Measurements from ENCODE around the gene TUBB2A.
"Not testable (repeated sequence)": the region's sequence is repeated elsewhere in the genome, so short reads cannot be mapped to it uniquely, and the experiment has no call there.

The TUBB2A gene

DNA sequence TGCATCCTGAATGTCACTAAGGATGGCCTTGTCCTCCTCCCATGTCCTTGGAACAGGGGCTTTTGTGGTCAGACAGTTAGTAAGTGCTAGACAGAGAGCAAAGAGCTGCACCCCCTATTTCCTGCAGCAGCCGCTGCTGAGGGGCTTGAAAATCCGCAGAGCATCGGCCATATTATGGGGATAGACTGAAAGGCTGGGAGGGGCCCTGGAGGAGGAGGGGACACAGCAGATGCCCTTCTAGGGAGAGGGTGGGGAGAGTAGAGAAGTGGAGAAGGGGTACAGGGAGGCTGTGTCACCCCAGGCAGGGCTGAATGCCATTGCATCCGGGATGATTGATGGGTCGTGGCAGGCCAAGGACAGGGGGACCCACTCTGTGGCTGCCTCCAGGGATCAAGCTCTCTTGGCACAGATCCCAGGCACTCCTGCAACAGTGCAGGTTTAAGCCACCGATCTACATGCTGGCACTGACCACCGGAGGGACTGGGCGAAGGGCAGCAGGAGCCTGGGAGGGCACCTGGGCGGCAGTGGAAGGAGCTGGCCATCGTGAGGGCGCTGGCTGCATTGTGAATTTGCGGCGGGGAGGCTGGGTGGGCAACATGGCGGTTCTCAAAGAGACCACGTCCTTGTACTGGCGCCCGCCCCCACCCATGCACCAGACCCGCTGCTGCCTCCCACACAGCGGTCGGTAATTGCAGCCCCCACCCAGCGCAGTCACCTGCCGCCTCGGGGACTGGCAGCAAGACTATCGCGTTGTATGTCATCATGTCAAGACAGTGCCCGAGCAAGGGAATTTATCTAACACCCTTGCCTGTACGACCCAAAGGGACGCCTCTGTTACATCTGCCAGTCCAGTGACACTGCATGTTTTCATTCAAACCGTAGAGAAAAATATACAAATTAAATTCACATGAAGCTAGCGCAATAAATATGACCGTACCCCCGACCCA is 887 bp downstream of the TUBB2A start:
- DNase-seq (ENCODE audit: low read depth in 3 of 3) = not testable (repeated sequence)

- not testable (repeated sequence) for DNase-seq (ENCODE audit: low read depth in 3 of 3)
Observed at GRCh38 chr6:3155416-3155815, 1.9 kb downstream of the TUBB2A start.

GRCh38 chr6:3152689-3153088 is 4.7 kb downstream of the TUBB2A start:
- no peak for DNase-seq (ENCODE audit: low read depth in 3 of 3)

DNA sequence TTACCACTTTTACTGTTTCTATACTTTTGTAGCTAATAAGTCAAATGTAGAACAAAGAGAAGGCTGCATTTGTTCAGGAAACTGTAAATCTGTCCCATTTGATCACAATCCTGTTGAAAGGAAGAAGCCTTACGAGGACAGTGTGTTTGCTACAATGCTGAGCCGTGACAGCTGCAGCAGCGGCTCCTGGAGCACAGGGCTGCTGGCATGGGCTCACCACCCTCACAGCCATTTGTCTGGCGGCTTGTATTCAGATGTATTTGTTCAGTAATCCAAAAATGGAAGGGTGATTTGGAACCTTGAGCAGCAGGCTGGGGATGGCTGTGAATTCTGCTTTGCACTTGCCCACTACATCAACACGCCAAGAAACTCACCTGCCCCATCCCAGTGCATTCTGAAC is 5.7 kb downstream of the TUBB2A start:
- no peak for DNase-seq (ENCODE audit: low read depth in 3 of 3)

DNA sequence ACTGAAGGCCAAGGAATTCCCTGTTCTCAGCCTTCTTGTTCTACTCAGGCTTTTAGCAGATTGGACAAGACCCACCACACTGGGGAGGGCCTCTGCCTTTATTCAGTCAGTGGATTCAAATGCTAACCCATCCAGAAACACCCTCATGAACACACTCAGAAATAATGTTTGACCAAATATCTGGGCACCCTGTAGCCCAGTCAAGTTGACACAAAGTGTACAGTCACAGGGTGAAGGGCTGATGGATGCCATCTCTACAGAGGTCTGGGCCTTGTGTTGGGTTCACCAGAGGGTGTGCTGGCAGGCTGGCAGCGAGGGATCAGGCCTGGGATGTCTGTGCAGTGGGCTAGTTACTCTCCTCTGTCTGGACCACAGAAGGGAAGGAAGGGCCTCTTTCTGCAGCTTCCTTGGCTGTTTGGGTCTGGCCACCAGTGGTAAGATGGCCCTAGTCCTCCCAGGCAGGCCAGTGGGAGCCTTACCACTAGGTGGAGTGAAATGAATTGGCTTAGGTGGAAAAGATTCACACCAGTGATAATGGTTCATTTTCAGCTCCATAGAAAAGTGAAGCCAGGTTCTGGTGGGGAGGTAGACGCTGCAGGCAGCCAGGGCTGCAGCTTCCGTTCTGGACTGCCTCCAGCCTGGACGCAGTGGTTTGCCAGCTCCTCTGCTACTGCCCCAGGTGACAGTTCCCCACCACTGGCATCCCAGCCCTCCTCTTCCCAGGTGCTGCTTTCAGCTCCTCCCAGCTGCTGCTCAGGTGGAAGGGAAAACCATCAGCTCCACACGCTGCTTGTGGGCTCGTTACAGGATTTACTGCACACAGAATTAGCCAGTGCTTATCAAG is 9.2 kb downstream of the TUBB2A start:
- DNase-seq (ENCODE audit: low read depth in 3 of 3) = no peak

- DNase-seq (ENCODE audit: low read depth in 3 of 3) = no peak
Observed at GRCh38 chr6:3144571-3144970, 12.8 kb downstream of the TUBB2A start.

DNA sequence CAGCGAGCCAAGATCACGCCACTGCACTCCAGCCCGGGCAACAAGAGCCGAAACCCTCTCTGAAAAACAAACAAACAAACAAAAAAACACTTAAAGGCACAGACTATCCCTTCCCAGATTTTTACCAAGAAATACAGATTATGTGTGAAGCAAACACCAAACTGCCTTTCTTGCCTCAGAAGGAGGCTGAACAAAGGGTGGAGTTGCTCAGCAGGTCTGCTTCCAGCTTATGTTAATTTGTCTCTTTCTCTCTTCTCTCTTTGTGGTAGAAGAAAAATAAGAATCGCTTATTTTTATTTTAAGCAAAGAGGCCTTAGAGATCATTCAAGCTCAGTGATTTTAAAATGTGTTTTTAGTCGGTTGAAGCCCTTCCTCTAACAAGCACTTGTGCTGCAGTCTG is 14.2 kb downstream of the TUBB2A start:
- no peak for DNase-seq (ENCODE audit: low read depth in 3 of 3)

DNA sequence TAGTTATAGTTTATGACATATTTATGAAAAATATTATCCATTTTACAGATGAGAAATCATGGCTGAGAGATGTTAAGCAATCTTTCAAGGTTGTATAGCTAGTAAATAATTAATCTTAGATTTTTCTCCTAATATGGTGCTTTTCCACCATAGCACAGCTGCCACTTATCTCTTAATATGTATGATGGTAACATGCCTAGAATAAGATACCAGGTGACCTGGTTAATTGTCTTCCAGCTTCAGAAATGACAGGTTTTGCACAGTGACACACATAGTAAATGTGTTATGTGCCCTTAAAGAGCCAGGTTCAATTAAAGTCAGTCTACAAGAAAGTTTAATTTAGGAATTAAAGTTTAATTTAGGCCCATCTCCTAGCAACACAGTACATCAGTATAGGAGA is 14.8 kb downstream of the TUBB2A start:
- DNase-seq (ENCODE audit: low read depth in 3 of 3) = no peak

- DNase-seq (ENCODE audit: low read depth in 3 of 3) = no peak
Observed at GRCh38 chr6:3140201-3140600, 17.1 kb downstream of the TUBB2A start.

GRCh38 chr6:3139090-3139903 is 18.0 kb downstream of the TUBB2A start:
- no peak for DNase-seq (ENCODE audit: low read depth in 3 of 3)

GRCh38 chr6:3138341-3138740 is 19.0 kb downstream of the TUBB2A start:
- DNase-seq (ENCODE audit: low read depth in 3 of 3) = no peak

- not testable (repeated sequence) for DNase-seq (ENCODE audit: low read depth in 3 of 3)
Observed at GRCh38 chr6:3137873-3138272, 19.5 kb downstream of the TUBB2A start.

GRCh38 chr6:3137057-3137777 is 20.1 kb downstream of the TUBB2A start:
- no peak for DNase-seq (ENCODE audit: low read depth in 3 of 3)

DNA sequence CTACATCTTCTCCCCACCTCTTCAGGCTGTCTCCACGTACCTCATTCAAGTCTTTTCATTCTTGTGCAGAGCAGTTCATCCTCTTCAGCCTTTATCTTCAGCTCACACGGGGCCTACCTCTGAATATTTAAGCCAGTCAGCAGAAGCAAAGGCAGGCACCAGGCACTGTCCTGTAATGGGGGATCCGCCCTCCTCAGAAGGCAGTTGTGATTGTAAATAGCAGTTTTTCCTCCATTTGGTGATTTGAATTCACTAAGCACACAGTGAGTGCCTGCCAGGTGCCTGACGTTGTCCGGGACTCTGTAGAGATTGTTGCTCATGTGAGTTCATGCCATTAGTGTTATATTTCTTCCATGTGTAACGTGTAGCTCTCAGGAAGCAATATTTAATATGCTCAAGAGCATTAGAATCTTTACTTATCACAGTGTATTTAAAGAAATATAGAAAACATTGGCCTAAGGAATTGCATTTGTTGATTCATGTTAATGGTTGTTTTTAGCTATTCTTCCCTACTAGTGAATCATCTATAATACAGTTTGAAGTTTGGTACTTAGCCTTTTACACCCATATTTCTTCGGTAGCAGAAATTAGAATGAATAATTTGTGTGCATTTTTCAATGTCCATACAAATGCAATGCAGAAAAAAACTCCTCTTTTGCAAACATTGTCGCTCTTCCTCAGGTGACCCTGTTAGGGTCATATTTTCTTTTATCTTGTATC is 20.9 kb downstream of the TUBB2A start:
- DNase-seq (ENCODE audit: low read depth in 3 of 3) = no peak

DNA sequence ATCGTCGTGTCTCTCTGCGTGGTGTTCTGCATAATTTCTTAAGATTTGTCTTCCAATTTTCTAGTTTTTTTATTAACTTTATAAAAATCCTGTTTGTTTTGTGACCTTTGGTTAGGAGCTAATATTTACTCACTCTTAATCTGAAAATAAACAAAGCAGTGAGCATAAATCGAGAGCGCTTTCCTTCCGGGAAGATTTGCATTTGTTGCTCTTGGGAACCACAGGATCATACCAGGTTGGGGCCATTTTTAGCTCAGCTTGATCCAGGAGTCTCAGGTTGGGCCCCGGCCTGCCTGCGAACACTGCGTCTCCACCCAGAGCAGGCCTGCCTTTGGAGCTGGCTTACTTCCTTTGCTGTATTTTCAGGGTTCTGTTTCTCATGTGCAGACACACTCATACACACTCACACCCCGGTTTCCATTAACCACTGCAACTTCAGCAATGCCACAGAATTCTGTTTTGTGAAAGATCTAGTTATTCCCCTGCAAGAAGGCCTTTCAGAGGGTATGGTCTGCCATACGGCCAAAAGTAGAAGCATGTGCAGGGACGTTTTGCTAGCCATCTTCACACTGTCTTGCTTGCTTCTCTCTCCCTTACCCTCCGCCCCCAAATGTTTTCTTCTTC is 21.6 kb downstream of the TUBB2A start:
- no peak for DNase-seq (ENCODE audit: low read depth in 3 of 3)

GRCh38 chr6:3133515-3133914 is 23.8 kb downstream of the TUBB2A start:
- DNase-seq (ENCODE audit: low read depth in 3 of 3) = no peak

DNA sequence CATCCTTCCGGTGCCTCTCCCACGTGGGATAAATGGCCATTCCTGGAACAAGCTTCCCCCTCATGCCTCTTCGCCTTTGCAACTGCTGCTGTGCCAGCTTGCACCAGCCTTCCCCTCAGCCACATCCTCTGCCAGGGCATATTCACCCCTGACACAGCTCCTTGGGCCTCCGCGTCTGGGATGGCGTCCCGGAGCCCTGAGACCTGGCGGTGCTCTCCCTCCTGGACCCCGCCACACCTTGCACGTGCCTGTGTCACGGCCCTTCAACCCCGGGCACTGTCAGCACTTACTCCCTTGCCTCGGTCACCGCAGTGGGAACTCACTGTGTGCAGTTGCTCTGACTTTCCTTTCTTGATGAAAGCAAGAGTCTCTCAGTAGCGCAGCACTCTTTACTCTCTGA is 25.6 kb downstream of the TUBB2A start:
- no peak for DNase-seq (ENCODE audit: low read depth in 3 of 3)

DNA sequence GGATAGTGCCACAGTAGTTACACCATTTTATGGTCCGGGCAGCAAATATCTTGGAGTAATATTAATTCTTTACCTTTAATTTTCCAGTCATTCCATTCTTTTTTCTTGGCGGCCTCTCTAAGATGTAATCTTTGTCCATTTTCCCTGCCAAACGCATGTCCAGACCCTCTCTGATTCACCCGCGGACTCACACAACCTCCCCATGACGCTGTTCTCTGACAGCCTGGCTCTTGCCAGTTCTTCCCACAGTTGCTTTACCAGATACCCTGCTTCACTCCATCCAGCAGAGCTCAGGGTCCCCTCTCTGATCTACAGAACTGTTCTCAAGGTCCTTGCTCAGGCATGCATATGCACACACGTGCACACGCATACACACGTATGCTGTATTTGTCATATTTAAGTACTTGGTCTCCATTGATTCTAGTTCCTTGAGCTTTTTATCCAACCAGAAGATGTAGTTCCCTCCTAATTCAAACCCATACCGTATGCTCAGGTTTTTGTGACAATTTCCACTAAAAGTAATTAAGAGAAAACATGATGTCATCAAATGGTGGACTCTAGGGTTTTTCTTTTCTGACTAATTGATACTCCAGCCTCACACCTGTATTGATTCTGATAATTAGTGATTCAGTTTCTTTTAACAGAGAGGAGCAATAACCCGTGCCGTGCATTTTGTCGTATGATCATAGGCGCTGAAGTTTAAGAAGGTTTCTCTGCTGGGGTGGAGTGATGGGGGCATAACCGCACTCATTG is 28.8 kb downstream of the TUBB2A start:
- DNase-seq (ENCODE audit: low read depth in 3 of 3) = no peak

- DNase-seq (ENCODE audit: low read depth in 3 of 3) = no peak
Observed at GRCh38 chr6:3125815-3126214, 31.5 kb downstream of the TUBB2A start.

Data from stimulated activated CD4-positive, alpha-beta T cell treated with anti-CD3 and anti-CD28 coated beads, TNF-alpha, amount 100 ng/mL, for 4 hours (primary cell).